GM12872 (cell line): ENCODE measurements around the gene NXPH3.

ENCODE experiments used
- TF ChIP-seq, protein P1 (sequence below): IDR thresholded peaks from 3 replicates; pipeline ENCODE4 v1.5.1; 2011; ENCODE audit warnings: low read depth, mild to moderate bottlenecking, low read length, moderate library complexity; ENCODE audit not compliant: insufficient read depth

The NXPH3 gene

DNA sequence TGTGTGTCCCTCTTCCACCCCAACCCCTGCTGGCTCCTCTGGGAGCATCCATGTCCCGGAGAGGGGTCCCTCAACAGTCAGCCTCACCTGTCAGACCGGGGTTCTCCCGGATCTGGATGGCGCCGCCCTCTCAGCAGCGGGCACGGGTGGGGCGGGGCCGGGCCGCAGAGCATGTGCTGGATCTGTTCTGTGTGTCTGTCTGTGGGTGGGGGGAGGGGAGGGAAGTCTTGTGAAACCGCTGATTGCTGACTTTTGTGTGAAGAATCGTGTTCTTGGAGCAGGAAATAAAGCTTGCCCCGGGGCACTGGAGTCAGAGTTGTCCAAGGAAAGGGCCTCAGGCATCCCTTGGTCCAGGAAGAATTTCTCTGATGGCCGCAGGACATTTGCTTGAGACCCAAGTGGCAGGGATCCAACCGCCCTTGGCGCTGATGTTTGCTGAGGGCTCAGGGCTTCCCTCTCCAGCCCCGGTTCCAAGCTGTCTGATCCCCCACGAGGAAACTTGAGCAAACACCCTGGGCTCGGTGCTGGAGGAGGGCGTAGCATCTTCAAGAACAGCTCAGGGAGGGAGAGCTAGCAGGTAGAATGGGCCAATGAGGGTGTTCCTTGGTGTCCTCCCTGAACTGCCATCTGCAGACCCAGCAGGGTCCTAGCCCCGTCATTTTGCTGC is 4.5 kb downstream of the NXPH3 start:
- TF ChIP-seq, protein P1, sequence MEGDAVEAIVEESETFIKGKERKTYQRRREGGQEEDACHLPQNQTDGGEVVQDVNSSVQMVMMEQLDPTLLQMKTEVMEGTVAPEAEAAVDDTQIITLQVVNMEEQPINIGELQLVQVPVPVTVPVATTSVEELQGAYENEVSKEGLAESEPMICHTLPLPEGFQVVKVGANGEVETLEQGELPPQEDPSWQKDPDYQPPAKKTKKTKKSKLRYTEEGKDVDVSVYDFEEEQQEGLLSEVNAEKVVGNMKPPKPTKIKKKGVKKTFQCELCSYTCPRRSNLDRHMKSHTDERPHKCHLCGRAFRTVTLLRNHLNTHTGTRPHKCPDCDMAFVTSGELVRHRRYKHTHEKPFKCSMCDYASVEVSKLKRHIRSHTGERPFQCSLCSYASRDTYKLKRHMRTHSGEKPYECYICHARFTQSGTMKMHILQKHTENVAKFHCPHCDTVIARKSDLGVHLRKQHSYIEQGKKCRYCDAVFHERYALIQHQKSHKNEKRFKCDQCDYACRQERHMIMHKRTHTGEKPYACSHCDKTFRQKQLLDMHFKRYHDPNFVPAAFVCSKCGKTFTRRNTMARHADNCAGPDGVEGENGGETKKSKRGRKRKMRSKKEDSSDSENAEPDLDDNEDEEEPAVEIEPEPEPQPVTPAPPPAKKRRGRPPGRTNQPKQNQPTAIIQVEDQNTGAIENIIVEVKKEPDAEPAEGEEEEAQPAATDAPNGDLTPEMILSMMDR: no peak

DNA sequence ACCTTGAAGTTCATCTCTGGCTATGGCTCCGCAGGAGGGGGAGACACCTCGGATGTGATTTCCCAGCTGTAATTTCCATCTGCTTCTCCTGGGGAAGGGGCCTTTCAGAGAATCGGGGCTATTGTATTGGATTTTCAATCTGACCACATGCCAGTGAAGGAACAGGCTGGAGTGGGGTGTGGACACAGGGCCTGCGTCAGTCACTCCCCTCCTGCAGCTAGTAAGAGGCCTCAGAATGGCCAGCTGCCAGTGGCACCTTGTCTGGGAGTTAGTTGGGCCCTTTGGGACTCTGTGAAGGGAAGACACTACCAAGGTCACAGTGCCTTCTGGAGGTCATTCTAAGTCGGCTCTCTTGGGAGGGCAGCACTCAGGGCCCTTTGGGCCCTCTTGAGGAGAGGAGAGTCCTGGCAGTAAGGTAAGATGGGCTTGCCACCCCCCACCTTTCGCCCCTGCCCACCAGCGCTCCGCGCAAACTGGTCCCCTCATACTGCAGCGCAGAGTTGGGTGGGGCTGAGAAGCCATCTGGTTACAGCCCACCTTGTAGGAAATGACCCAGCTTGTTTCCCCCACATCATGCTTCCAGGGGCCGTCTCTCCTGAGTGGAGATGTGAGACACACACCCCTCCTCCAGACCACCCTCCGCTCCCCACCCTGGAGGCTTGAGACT is 5.4 kb downstream of the NXPH3 start:
- TF ChIP-seq, protein P1: no peak

DNA sequence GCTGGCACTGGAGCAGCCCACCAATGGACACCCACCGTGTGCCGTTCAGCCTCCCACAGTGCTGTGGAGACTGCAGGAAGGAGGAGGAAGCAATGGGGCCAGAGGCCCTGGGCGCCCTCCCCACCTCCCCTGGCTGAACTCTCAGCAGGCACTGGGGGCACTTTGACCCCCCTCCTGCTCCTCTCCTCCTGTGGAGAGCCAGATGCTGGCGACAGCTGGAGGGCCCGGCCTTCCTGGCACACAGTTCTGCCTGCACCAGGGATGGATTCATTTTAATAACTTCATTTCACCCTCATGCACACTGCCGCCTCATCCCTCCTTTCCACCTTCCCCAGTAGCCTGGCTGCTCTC is 6.0 kb downstream of the NXPH3 start:
- TF ChIP-seq, protein P1: no peak

DNA sequence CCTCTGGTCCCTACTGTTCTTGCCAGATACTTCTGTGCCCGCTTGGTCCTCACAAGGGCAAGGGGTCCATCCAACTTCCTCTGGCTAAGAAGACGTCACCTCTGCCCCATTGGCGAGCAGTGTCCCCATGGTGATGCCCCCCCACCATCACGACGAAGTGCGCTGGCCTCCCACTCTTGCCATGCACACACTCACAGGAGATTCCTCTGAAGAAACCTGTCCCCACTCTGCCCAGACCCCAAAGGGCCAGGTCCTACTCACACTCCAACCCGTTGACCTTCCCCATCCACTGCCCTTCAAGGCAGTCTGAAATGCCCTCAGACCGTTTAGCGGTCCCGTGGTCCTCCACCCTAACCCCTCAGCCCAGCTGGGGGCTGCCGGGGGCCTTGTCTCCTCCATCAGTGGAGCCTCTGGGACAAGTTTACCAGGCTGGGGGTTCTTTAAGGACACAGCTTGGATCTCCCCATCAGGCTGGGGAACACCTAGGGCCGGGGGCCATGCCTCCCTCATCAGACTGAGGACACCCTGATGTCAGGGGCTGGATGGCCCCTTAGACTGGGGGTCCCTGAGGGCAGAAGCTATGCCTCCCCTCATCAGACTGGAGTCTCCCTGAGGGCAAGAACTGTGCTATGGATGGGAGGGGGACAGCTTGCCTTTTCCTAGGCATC is 6.5 kb downstream of the NXPH3 start:
- TF ChIP-seq, protein P1: no peak

DNA sequence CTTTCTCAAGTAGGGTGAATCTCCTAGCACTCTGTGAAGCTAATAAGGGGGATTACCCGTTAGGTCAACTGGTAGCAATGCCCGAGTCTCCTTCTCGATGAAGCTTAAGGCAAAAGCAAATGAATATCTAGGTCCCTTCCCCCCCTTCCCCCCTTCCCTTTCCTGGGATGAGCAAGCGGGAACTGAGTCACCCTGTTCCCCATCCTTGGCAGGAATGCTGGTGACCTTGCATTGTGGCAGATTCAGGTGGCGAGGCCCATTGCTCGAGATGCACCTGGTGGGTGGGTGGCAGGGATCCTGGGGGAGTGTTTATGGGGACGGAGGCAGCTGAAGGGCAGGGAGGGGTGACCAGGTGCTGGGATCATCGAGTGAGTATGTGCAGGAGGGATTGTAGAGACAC is 7.1 kb downstream of the NXPH3 start:
- TF ChIP-seq, protein P1: no peak

DNA sequence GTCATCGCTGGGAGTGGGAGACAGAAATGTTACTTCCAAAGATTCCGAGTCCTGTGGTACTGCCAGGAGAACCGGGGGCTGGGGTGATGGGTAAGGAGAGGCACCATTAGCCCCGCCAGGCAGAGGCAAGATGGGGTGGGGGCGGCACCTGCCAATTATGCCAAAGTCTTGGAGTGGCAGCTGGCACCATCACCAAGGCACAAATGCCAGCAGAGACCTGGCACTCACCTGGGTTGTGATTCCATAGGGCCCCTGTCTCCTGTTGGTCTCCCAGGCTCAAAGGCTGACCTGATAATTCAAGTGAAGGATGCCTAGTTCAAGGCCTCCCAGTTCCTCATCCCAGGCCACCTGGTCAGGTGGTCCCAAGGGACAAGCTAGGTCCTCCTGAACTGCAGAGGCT is 7.6 kb downstream of the NXPH3 start:
- TF ChIP-seq, protein P1: no peak

DNA sequence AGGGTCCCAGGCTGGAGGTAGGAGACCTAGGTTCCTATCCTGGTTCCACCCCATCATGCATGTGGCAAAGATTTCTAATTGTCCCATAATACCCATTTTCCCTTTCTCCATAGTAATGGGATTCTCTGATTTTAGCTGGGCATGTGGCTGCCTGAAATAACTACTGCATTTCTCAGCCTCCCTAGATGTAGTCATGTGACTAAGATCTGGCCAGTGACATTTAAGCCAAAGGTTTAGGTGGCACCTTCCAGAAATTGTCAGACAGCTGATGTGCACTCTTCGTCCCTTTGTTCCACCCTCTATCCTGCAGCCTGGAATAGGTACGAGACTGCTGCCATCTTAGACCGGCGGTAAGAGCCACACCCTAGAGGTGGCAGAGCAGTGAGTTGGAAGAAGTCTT is 8.2 kb downstream of the NXPH3 start:
- TF ChIP-seq, protein P1: no peak
